ENCODE data around the gene ACOXL. TPM values are rescaled to one million over a fixed set of nuclear protein-coding genes. Genes with fewer than 3 reads are reported as not detected.

The ACOXL gene
- total RNA-seq, 1 donor from 2014 or later, result 1.1 TPM

- Mint-ChIP-seq H3K4me1 (ENCODE audit: low read depth) (peaks cover 7% of the 10 kb centered on the region), H3K27ac (no peak overlapping the region), H3K27me3 (ENCODE audit: insufficient read depth) (peaks cover 42% of the 10 kb centered on the region), H3K4me3 (no peak overlapping the region), H3K9me3 (peaks cover 4% of the 10 kb centered on the region), H3K36me3 (ENCODE audit: low read depth) (no peaks in the 10 kb centered on the region)
- DNase-seq (ENCODE audit: low spot score), result no peak
- intact Hi-C loops (cut with micrococcal nuclease), result no loop called here
Observed at GRCh38 chr2:111030260-111030891, 298.0 kb downstream of the ACOXL start.

GRCh38 chr2:111030945-111031344 is 298.6 kb downstream of the ACOXL start:
- Mint-ChIP-seq H3K36me3 (ENCODE audit: low read depth) (no peaks in the 10 kb centered on the region), H3K9me3 (peaks cover 4% of the 10 kb centered on the region), H3K27ac (no peak overlapping the region), H3K27me3 (ENCODE audit: insufficient read depth) (peaks cover 43% of the 10 kb centered on the region), H3K4me1 (ENCODE audit: low read depth) (peaks cover 11% of the 10 kb centered on the region), H3K4me3 (no peak overlapping the region)
- intact Hi-C loops (cut with micrococcal nuclease), result no loop called here
- no peak for DNase-seq (ENCODE audit: low spot score)

GRCh38 chr2:111031546-111032478 is 299.4 kb downstream of the ACOXL start:
- Mint-ChIP-seq H3K4me1 (ENCODE audit: low read depth) (peaks cover 20% of the 10 kb centered on the region), H3K9me3 (peaks cover 4% of the 10 kb centered on the region), H3K4me3 (no peak overlapping the region), H3K36me3 (ENCODE audit: low read depth) (no peaks in the 10 kb centered on the region), H3K27ac (no peak overlapping the region), H3K27me3 (ENCODE audit: insufficient read depth) (peaks cover 43% of the 10 kb centered on the region)
- intact Hi-C loops (cut with micrococcal nuclease), result no loop called here
- no peak for DNase-seq (ENCODE audit: low spot score)

- Mint-ChIP-seq H3K27me3 (ENCODE audit: insufficient read depth) (peaks cover 48% of the 10 kb centered on the region), H3K4me1 (ENCODE audit: low read depth) (peaks cover 27% of the 10 kb centered on the region), H3K4me3 (no peak overlapping the region), H3K36me3 (ENCODE audit: low read depth) (no peaks in the 10 kb centered on the region), H3K9me3 (peaks cover 4% of the 10 kb centered on the region), H3K27ac (no peak overlapping the region)
- intact Hi-C loops (cut with micrococcal nuclease), result no loop called here
- DNase-seq (ENCODE audit: low spot score), result no peak
Observed at GRCh38 chr2:111032721-111033429, 300.5 kb downstream of the ACOXL start.

- Mint-ChIP-seq H3K4me1 (ENCODE audit: low read depth) (peaks cover 32% of the 10 kb centered on the region), H3K27ac (no peak overlapping the region), H3K9me3 (no peaks in the 10 kb centered on the region), H3K4me3 (no peak overlapping the region), H3K36me3 (ENCODE audit: low read depth) (no peaks in the 10 kb centered on the region), H3K27me3 (ENCODE audit: insufficient read depth) (peaks cover 54% of the 10 kb centered on the region)
- no peak for DNase-seq (ENCODE audit: low spot score)
- intact Hi-C loops (cut with micrococcal nuclease), result no loop called here
Observed at GRCh38 chr2:111034146-111034545, 301.8 kb downstream of the ACOXL start.

- intact Hi-C loops (cut with micrococcal nuclease), result no loop called here
- no peak overlapping the region for H3K27ac Mint-ChIP-seq
- DNase-seq (ENCODE audit: low spot score), result no peak
Observed at GRCh38 chr2:111034606-111035005, 302.2 kb downstream of the ACOXL start.

GRCh38 chr2:111035830-111036441 is 303.6 kb downstream of the ACOXL start:
- intact Hi-C loops (cut with micrococcal nuclease), result loop anchor here (1.0 kb wide), 1 partner anchor 14 kb away; no protein-coding TSS in a partner anchor
- no peak overlapping the region for H3K27ac Mint-ChIP-seq
- H3K36me3 Mint-ChIP-seq (ENCODE audit: low read depth), result no peaks in the 10 kb centered on the region
- DNase-seq (ENCODE audit: low spot score), result no peak
- no peak overlapping the region for H3K4me3 Mint-ChIP-seq
- no peaks in the 10 kb centered on the region for H3K9me3 Mint-ChIP-seq
- peaks cover 32% of the 10 kb centered on the region for H3K4me1 Mint-ChIP-seq (ENCODE audit: low read depth)
- H3K27me3 Mint-ChIP-seq (ENCODE audit: insufficient read depth), result peaks cover 55% of the 10 kb centered on the region

More at GRCh38 chr2:111034606-111035005, 302.2 kb downstream of the ACOXL start:
- H3K36me3 Mint-ChIP-seq (ENCODE audit: low read depth), result no peaks in the 10 kb centered on the region
- no peak overlapping the region for H3K4me3 Mint-ChIP-seq
- no peaks in the 10 kb centered on the region for H3K9me3 Mint-ChIP-seq
- peaks cover 57% of the 10 kb centered on the region for H3K27me3 Mint-ChIP-seq (ENCODE audit: insufficient read depth)
- peaks cover 32% of the 10 kb centered on the region for H3K4me1 Mint-ChIP-seq (ENCODE audit: low read depth)

- Mint-ChIP-seq H3K27me3 (ENCODE audit: insufficient read depth) (peaks cover 49% of the 10 kb centered on the region), H3K4me1 (ENCODE audit: low read depth) (peaks cover 34% of the 10 kb centered on the region), H3K9me3 (no peaks in the 10 kb centered on the region), H3K36me3 (ENCODE audit: low read depth) (no peaks in the 10 kb centered on the region), H3K4me3 (no peak overlapping the region), H3K27ac (peak overlapping the region; percentile 50)
- no peak for DNase-seq (ENCODE audit: low spot score)
- intact Hi-C loops (cut with micrococcal nuclease), result no loop called here
Observed at GRCh38 chr2:111037128-111037527, 304.8 kb downstream of the ACOXL start.

- Mint-ChIP-seq H3K27me3 (ENCODE audit: insufficient read depth) (peaks cover 38% of the 10 kb centered on the region), H3K4me1 (ENCODE audit: low read depth) (peaks cover 49% of the 10 kb centered on the region), H3K9me3 (no peaks in the 10 kb centered on the region), H3K36me3 (ENCODE audit: low read depth) (no peaks in the 10 kb centered on the region), H3K4me3 (no peak overlapping the region), H3K27ac (no peak overlapping the region)
- intact Hi-C loops (cut with micrococcal nuclease), result loop anchor here (5.0 kb wide), 1 partner anchor 293 kb away; no protein-coding TSS in a partner anchor
- DNase-seq (ENCODE audit: low spot score), result no peak
Observed at GRCh38 chr2:111039628-111040383, 307.4 kb downstream of the ACOXL start.

- H3K36me3 Mint-ChIP-seq (ENCODE audit: low read depth), result peaks cover 4% of the 10 kb centered on the region
- intact Hi-C loops (cut with micrococcal nuclease), result loop anchor here (5.0 kb wide), 1 partner anchor 294 kb away; no protein-coding TSS in a partner anchor
- no peak overlapping the region for H3K27ac Mint-ChIP-seq
- DNase-seq (ENCODE audit: low spot score), result no peak
- H3K4me1 Mint-ChIP-seq (ENCODE audit: low read depth), result peaks cover 43% of the 10 kb centered on the region
- H3K27me3 Mint-ChIP-seq (ENCODE audit: insufficient read depth), result peaks cover 27% of the 10 kb centered on the region
- no peak overlapping the region for H3K4me3 Mint-ChIP-seq
- peaks cover 11% of the 10 kb centered on the region for H3K9me3 Mint-ChIP-seq
Observed at GRCh38 chr2:111041398-111042202, 309.2 kb downstream of the ACOXL start.

- Mint-ChIP-seq H3K36me3 (ENCODE audit: low read depth) (peaks cover 4% of the 10 kb centered on the region), H3K4me1 (ENCODE audit: low read depth) (peaks cover 37% of the 10 kb centered on the region), H3K27me3 (ENCODE audit: insufficient read depth) (peaks cover 24% of the 10 kb centered on the region), H3K4me3 (peak overlapping the region; percentile 50), H3K27ac (peak overlapping the region; percentile 85), H3K9me3 (peaks cover 17% of the 10 kb centered on the region)
- no peak for DNase-seq (ENCODE audit: low spot score)
- intact Hi-C loops (cut with micrococcal nuclease), result loop anchor here (5.0 kb wide), 1 partner anchor 295 kb away; no protein-coding TSS in a partner anchor
Observed at GRCh38 chr2:111042261-111042660, 309.9 kb downstream of the ACOXL start.

Measured in activated T-helper 1 cell treated with anti-CD3 and anti-CD28 coated beads, Interleukin-12 subunit alpha, Interleukin-12 subunit beta, Interleukin-2, Interleukin-4 antibody, amounts not matched to agents 30 ng/mL and 10 ng/mL and 1 ng/mL, durations not matched to agents 14 hours and 24 hours and 36 hours (primary cell).